BLaER1 treated with 17β-estradiol and CSF1 and Interleukin-3, amounts not matched to agents 10 nM and 100 nM (cell line): ENCODE measurements around the gene CSMD2.

Experiments used
- H3K27ac ChIP-seq, 11 experiments: shearing (Covaris generic); formaldehyde crosslinking; 2 replicates each; pipeline ENCODE4 v1.8.1; 2022
- H3K27me3 ChIP-seq, 11 experiments: shearing (Covaris generic); formaldehyde crosslinking; 2 replicates each; pipeline ENCODE4 v1.8.1; 2022
- H3K36me3 ChIP-seq, 11 experiments: shearing (Covaris generic); formaldehyde crosslinking; 2 replicates each; pipeline ENCODE4 v1.8.1; 2022
- H3K4me1 ChIP-seq, 10 experiments: shearing (Covaris generic); formaldehyde crosslinking; 2 replicates each; pipeline ENCODE4 v1.8.1; 2022
- H3K4me2 ChIP-seq, 11 experiments: shearing (Covaris generic); formaldehyde crosslinking; 2 replicates each; pipeline ENCODE4 v1.8.1; 2022
- H3K4me3 ChIP-seq, 10 experiments: shearing (Covaris generic); formaldehyde crosslinking; 2 replicates each; pipeline ENCODE4 v1.8.1; 2022
- H3K9ac ChIP-seq, 11 experiments: shearing (Covaris generic); formaldehyde crosslinking; 2 replicates each; pipeline ENCODE4 v1.8.1; 2022
- H3K9me3 ChIP-seq, 11 experiments: shearing (Covaris generic); formaldehyde crosslinking; replicated peaks in 1 of 11; 2 replicates each; pipeline ENCODE4 v1.8.1; 2022
- H4K20me1 ChIP-seq, 11 experiments: shearing (Covaris generic); formaldehyde crosslinking; 2 replicates each; pipeline ENCODE4 v1.8.1; 2022
- Cebpa-rat ChIP-seq, 11 experiments: shearing (Covaris generic); IDR thresholded peaks; 2 replicates each; pipeline ENCODE4 v1.8.1; 2022

The CSMD2 gene

GRCh38 chr1:33624261-33624990, 540.6 kb downstream of the CSMD2 start:
- Histone ChIP-seq H3K27me3 (no peaks in the 10 kb centered on the region), H4K20me1 (no peaks in the 10 kb centered on the region), H3K36me3 (no peaks in the 10 kb centered on the region), H3K9ac (no peak overlapping the region), H3K4me1 (peaks cover 5 to 13% (median 10%) of the 10 kb centered on the region in 10 experiments; a peak in 17 of 20 replicates), H3K27ac (no peak overlapping the region), H3K4me3 (no peak overlapping the region), H3K9me3 (no peaks in the 10 kb centered on the region), H3K4me2 (no peak overlapping the region)
- TF ChIP-seq Cebpa-rat (IDR thresholded peaks at IDR 0.05), result no peak

- H3K27ac ChIP-seq, result no peak overlapping the region
- H4K20me1 ChIP-seq, result no peaks in the 10 kb centered on the region
- H3K4me1 ChIP-seq, result peaks cover 5 to 13% (median 10%) of the 10 kb centered on the region in 10 experiments; a peak in 16 of 20 replicates
- H3K36me3 ChIP-seq, result no peaks in the 10 kb centered on the region
- no peaks in the 10 kb centered on the region for H3K27me3 ChIP-seq
- no peaks in the 10 kb centered on the region for H3K9me3 ChIP-seq
- TF ChIP-seq Cebpa-rat (IDR thresholded peaks at IDR 0.05), result no peak
- H3K9ac ChIP-seq, result no peak overlapping the region
- no peak overlapping the region for H3K4me3 ChIP-seq
- no peak overlapping the region for H3K4me2 ChIP-seq
Measured at GRCh38 chr1:33623811-33624210, 541.2 kb downstream of the CSMD2 start.

DNA sequence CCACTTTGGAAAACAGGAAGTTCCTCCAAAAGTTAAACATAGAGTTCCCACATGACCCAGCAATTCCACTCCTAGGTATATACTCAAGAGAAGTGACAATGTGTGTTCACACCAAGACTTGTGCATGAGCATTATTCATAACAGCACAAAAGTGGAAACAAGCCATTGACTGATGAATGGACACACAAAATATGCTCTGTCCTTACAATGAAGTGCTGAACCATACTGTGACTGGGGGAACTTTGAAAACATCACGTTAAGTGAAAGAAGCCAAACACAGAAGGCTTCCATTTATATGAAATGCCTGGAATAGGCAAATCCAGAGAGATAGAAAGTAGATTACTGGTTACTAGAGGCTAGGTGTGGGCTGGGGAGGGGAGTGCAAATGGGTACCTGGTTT, 542.3 kb downstream of the CSMD2 start:
- no peak overlapping the region for H3K9ac ChIP-seq
- no peaks in the 10 kb centered on the region for H3K9me3 ChIP-seq
- no peak overlapping the region for H3K4me3 ChIP-seq
- no peaks in the 10 kb centered on the region for H4K20me1 ChIP-seq
- H3K36me3 ChIP-seq, result no peaks in the 10 kb centered on the region
- no peak overlapping the region for H3K4me2 ChIP-seq
- H3K27me3 ChIP-seq, result no peaks in the 10 kb centered on the region
- H3K27ac ChIP-seq, result no peak overlapping the region
- TF ChIP-seq Cebpa-rat (IDR thresholded peaks at IDR 0.05), result no peak
- peaks cover 5 to 11% (median 7%) of the 10 kb centered on the region in 10 experiments; a peak in 15 of 20 replicates for H3K4me1 ChIP-seq

DNA sequence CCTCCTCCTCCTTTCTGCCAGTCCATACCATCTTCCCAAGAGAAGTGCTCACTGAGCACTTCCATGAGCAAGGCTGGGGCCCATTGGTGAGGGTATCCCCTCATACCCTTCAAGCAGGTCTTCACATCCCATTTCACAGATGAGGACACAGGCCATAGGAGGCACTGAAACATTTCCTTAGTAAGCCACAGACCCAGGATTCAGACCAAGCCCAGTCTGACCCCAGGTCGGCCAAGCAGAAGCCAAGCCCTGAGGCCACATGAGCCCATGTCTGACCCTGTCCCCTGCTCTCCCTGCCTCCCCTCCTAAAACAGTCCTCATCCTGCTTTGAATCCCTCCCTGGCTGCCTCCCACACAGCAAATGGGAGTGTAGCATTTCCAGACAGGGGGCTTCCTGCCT, 546.4 kb downstream of the CSMD2 start:
- no peak overlapping the region for H3K9ac ChIP-seq
- H3K27me3 ChIP-seq, result no peaks in the 10 kb centered on the region
- no peaks in the 10 kb centered on the region for H3K36me3 ChIP-seq
- no peak overlapping the region for H3K27ac ChIP-seq
- H3K4me2 ChIP-seq, result no peak overlapping the region
- no peaks in the 10 kb centered on the region for H3K9me3 ChIP-seq
- no peak overlapping the region for H3K4me3 ChIP-seq
- H4K20me1 ChIP-seq, result no peaks in the 10 kb centered on the region
- peaks cover 11 to 26% (median 14%) of the 10 kb centered on the region in 10 experiments for H3K4me1 ChIP-seq
- no peak for TF ChIP-seq Cebpa-rat (IDR thresholded peaks at IDR 0.05)

GRCh38 chr1:33617451-33617850, 547.6 kb downstream of the CSMD2 start:
- no peak for TF ChIP-seq Cebpa-rat (IDR thresholded peaks at IDR 0.05)

GRCh38 chr1:33616780-33617179, 548.2 kb downstream of the CSMD2 start:
- H4K20me1 ChIP-seq, result no peaks in the 10 kb centered on the region
- H3K27ac ChIP-seq, result no peak overlapping the region
- no peak overlapping the region for H3K9ac ChIP-seq
- no peaks in the 10 kb centered on the region for H3K36me3 ChIP-seq
- H3K4me2 ChIP-seq, result no peak overlapping the region; a peak in 1 of 22 replicates
- TF ChIP-seq Cebpa-rat (IDR thresholded peaks at IDR 0.05), result no peak
- no peaks in the 10 kb centered on the region for H3K9me3 ChIP-seq
- H3K4me3 ChIP-seq, result no peak overlapping the region
- peaks cover 11 to 26% (median 14%) of the 10 kb centered on the region in 10 experiments for H3K4me1 ChIP-seq
- no peaks in the 10 kb centered on the region for H3K27me3 ChIP-seq

More at GRCh38 chr1:33617451-33617850, 547.6 kb downstream of the CSMD2 start:
- H3K27me3 ChIP-seq, result no peaks in the 10 kb centered on the region
- H4K20me1 ChIP-seq, result no peaks in the 10 kb centered on the region
- H3K36me3 ChIP-seq, result no peaks in the 10 kb centered on the region
- H3K4me2 ChIP-seq, result peak overlapping the region in 5 of 11 experiments; percentile 5 to 24 (median 17); a peak in 3 of 22 replicates
- H3K9me3 ChIP-seq, result no peaks in the 10 kb centered on the region
- H3K27ac ChIP-seq, result no peak overlapping the region
- peaks cover 11 to 26% (median 14%) of the 10 kb centered on the region in 10 experiments for H3K4me1 ChIP-seq
- no peak overlapping the region for H3K9ac ChIP-seq
- H3K4me3 ChIP-seq, result no peak overlapping the region

- H3K4me3 ChIP-seq, result no peak overlapping the region
- H3K36me3 ChIP-seq, result no peaks in the 10 kb centered on the region
- H3K9me3 ChIP-seq, result no peaks in the 10 kb centered on the region
- no peak overlapping the region for H3K9ac ChIP-seq
- TF ChIP-seq Cebpa-rat (IDR thresholded peaks at IDR 0.05), result no peak
- no peaks in the 10 kb centered on the region for H4K20me1 ChIP-seq
- H3K27me3 ChIP-seq, result no peaks in the 10 kb centered on the region
- peaks cover 11 to 33% (median 21%) of the 10 kb centered on the region in 10 experiments for H3K4me1 ChIP-seq
- H3K4me2 ChIP-seq, result peak overlapping the region; percentile 36 to 80 (median 62)
- no peak overlapping the region for H3K27ac ChIP-seq
Measured at GRCh38 chr1:33615546-33615945, 549.5 kb downstream of the CSMD2 start.

GRCh38 chr1:33610864-33611455, 554.1 kb downstream of the CSMD2 start:
- Histone ChIP-seq H3K36me3 (no peaks in the 10 kb centered on the region), H4K20me1 (no peaks in the 10 kb centered on the region), H3K27me3 (no peaks in the 10 kb centered on the region), H3K4me3 (no peak overlapping the region), H3K9ac (no peak overlapping the region; a peak in 1 of 22 replicates), H3K4me2 (peak overlapping the region in 9 of 11 experiments; percentile 4 to 77 (median 70); a peak in 17 of 22 replicates), H3K9me3 (no peaks in the 10 kb centered on the region), H3K4me1 (peaks cover 7 to 32% (median 22%) of the 10 kb centered on the region in 10 experiments), H3K27ac (peak overlapping the region in 1 of 11 experiments; percentile 29; a peak in 1 of 22 replicates)
- TF ChIP-seq Cebpa-rat (IDR thresholded peaks at IDR 0.05), result no peak

DNA sequence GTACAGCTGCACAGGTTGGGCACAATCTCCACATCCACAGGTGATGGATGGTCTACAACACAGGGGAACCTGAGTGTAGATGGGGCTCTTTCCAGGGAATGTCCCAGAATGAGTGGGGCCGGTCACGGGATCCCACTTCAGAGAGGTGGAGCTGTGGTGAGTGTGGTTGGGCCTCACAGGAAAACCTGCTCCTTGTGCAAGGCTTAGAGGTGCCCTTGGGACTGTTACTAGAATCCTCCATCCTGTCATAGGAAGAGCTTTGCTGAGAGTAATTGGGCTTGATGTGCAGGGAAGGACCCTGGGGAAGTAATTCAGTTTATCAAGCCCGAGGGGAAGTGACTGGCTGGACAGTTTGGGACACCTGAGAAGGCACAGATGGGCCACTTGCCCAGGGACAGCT, 554.6 kb downstream of the CSMD2 start:
- Histone ChIP-seq H3K27me3 (no peaks in the 10 kb centered on the region), H3K4me3 (no peak overlapping the region), H4K20me1 (no peaks in the 10 kb centered on the region), H3K9me3 (no peaks in the 10 kb centered on the region), H3K27ac (no peak overlapping the region), H3K36me3 (no peaks in the 10 kb centered on the region), H3K4me2 (peak overlapping the region in 9 of 11 experiments; percentile 4 to 77 (median 70); a peak in 17 of 22 replicates), H3K4me1 (peaks cover 1 to 26% (median 16%) of the 10 kb centered on the region in 10 experiments; a peak in 19 of 20 replicates), H3K9ac (no peak overlapping the region; a peak in 1 of 22 replicates)
- 0 out of 22 replicates have a peak, but pooled peaks of 1 of the 11 experiments have one; percentile 24 for TF ChIP-seq Cebpa-rat (IDR thresholded peaks at IDR 0.05)
